ENCODE data around the gene COL2A1.

DNA sequence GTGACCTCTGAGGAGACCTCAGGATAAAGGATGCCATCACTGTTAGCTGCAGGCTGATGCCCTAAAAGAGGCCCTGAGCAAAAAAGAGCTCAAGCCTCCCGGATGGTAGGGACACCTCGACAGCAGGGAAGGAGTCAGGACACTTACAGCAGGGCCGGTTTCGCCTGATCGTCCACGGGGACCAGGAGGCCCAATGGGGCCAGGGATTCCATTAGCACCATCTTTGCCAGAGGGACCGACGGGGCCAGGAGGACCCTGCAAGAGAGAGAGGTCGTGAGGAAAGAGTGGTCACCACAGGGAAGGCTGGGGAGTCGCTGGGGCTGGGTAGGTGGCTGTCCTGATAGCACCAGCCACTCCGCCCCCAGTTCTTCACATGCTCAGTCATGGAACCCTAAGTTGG is 28.5 kb downstream of the COL2A1 start:
- TF ChIP-seq, protein P1, sequence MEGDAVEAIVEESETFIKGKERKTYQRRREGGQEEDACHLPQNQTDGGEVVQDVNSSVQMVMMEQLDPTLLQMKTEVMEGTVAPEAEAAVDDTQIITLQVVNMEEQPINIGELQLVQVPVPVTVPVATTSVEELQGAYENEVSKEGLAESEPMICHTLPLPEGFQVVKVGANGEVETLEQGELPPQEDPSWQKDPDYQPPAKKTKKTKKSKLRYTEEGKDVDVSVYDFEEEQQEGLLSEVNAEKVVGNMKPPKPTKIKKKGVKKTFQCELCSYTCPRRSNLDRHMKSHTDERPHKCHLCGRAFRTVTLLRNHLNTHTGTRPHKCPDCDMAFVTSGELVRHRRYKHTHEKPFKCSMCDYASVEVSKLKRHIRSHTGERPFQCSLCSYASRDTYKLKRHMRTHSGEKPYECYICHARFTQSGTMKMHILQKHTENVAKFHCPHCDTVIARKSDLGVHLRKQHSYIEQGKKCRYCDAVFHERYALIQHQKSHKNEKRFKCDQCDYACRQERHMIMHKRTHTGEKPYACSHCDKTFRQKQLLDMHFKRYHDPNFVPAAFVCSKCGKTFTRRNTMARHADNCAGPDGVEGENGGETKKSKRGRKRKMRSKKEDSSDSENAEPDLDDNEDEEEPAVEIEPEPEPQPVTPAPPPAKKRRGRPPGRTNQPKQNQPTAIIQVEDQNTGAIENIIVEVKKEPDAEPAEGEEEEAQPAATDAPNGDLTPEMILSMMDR (IDR thresholded peaks at IDR 0.05; ENCODE audit: insufficient read depth, low read length, poor library complexity, severe bottlenecking): no peak
- no peak for TF ChIP-seq EZH2phosphoT487 (conservative IDR thresholded peaks at IDR 0.05; ENCODE audit: low read length)
